Transverse colon (tissue), 4 donors: ENCODE data around the gene ZBTB7B. TPM values are rescaled to one million over a fixed set of nuclear protein-coding genes. Genes with fewer than 3 reads are reported as not detected.

ENCODE experiments used
- DNase-seq: peaks from one replicate; pipeline ENCODE4 v3.0.0-alpha.2; 2019
- H3K27ac ChIP-seq, 4 donors: fragments of 200-600 bp; sonication (generic); 2 replicates each; pipeline ENCODE4 v1.5.1; 2016 to 2018; ENCODE audit warnings: inconsistent platforms in 4 of 4
- H3K27me3 ChIP-seq: fragments of 200-600 bp; sonication (generic); 2 replicates; pipeline ENCODE4 v1.5.1; 2017; ENCODE audit warnings: inconsistent platforms
- H3K36me3 ChIP-seq, 4 donors: fragments of 200-600 bp; sonication (generic); 2 replicates each; pipeline ENCODE4 v1.5.1; 2017 to 2019; ENCODE audit warnings: inconsistent platforms in 4 of 4
- H3K4me1 ChIP-seq, 4 donors: fragments of 200-600 bp; sonication (generic); 2 replicates each; pipeline ENCODE4 v1.5.1; 2017 to 2020; ENCODE audit warnings: inconsistent platforms in 4 of 4
- H3K4me3 ChIP-seq, 4 donors: fragments of 200-600 bp; sonication (generic); 1 replicate in 1 of 4; 2 replicates in 3 of 4; pipeline versions ENCODE4 v1.5.1 to v1.6.1; 2017 to 2019; ENCODE audit warnings: inconsistent platforms in 4 of 4
- H3K9me3 ChIP-seq, 2 donors: fragments of 200-600 bp; sonication (generic); 2 replicates each; pipeline ENCODE4 v1.5.1; 2017 to 2019; ENCODE audit warnings: inconsistent platforms in 2 of 2
- CTCF ChIP-seq, 5 experiments: fragments of 200-600 bp in 3 of 5; fragments of 450-650 bp in 2 of 5; sonication (generic) in 3 of 5; IDR thresholded peaks; 1 replicate in 2 of 5; 2 replicates in 3 of 5; pipeline ENCODE4 v1.5.1; 2016 to 2017; ENCODE audit warnings: antibody characterized with exemption in 5 of 5, inconsistent platforms in 3 of 5, mild to moderate bottlenecking in 2 of 5, moderate library complexity in 1 of 5
- EP300 ChIP-seq: sonication (generic); formaldehyde crosslinking; IDR thresholded peaks from one replicate; pipeline ENCODE4 v1.6.1; 2017; ENCODE audit warnings: antibody characterized with exemption, low read depth
- POLR2A ChIP-seq: fragments of 450-650 bp; IDR thresholded peaks from one replicate; pipeline ENCODE4 v1.6.1; 2016; ENCODE audit warnings: antibody characterized with exemption, mild to moderate bottlenecking, moderate library complexity
- POLR2AphosphoS5 ChIP-seq, 3 donors: sonication (generic); formaldehyde crosslinking; IDR thresholded peaks; one replicate each; pipeline ENCODE4 v1.6.1; 2016; ENCODE audit warnings: antibody characterized with exemption in 3 of 3
- WGBS, 2 donors: methylation state at CpG; one replicate each; pipeline ENCODE4 v1.1.5; 2018; ENCODE audit warnings: low coverage in 1 of 2; 5-methylcytosine and 5-hydroxymethylcytosine counted together
- in situ Hi-C, 4 donors: fragments of 200-750 bp; cut with MboI; loops; one replicate each; pipeline versions ENCODE4 v1.15.0 to v1.15.1; 2017; ENCODE audit warnings: low sequenced_read_pairs in 3 of 4, low pct_ligation_motif_present in 1 of 4, low pct_unique_long_range_greater_than_20kb in 1 of 4
- intact Hi-C: fragments of 100-400 bp; cut with DNase I; formaldehyde crosslinking; loops from one replicate; pipeline ENCODE4 v1.15.1; 2023; ENCODE audit warnings: low total_unique reads
- total RNA-seq, 4 donors: library from RNA; depleted of rRNA; stranded (reverse); fragments of >200 nt; gene quantifications; one replicate each; pipeline ENCODE4 v1.1.0, GENCODE V29; 2016

ZBTB7B gene
- total RNA-seq, 4 donors from 2014 or later: 85.2 to 513 (median 272) TPM

GRCh38 chr1:154987326-154987725 lies 15.3 kb upstream of the ZBTB7B start:
- Histone ChIP-seq H3K9me3 (no peaks in the 10 kb centered on the region), H3K36me3 (peaks cover 0 to 9% (median 0%) of the 10 kb centered on the region in 4 donors), H3K4me3 (no peak overlapping the region), H3K27me3 (no peaks in the 10 kb centered on the region), H3K27ac (no peak overlapping the region), H3K4me1 (peaks cover 12 to 26% (median 20%) of the 10 kb centered on the region in 4 donors)
- TF ChIP-seq POLR2AphosphoS5 (IDR thresholded peaks at IDR 0.05) (no peak), POLR2A (no peak), EP300 (no peak), CTCF (IDR thresholded peaks at IDR 0.05) (no peak)
- WGBS, 2 donors: 53 to 79% methylated on average over 5 to 6 of the region's 6 CpGs
- intact Hi-C loops: no loop called here
- in situ Hi-C loops: no loop called here
- DNase-seq: no peak

GRCh38 chr1:154988058-154988954 lies 14.3 kb upstream of the ZBTB7B start:
- Histone ChIP-seq H3K36me3 (peaks cover 0 to 9% (median 0%) of the 10 kb centered on the region in 4 donors), H3K4me3 (no peak overlapping the region), H3K9me3 (no peaks in the 10 kb centered on the region), H3K27ac (no peak overlapping the region), H3K27me3 (no peaks in the 10 kb centered on the region), H3K4me1 (peaks cover 7 to 21% (median 15%) of the 10 kb centered on the region in 4 donors)
- no peak for DNase-seq
- intact Hi-C loops (no loop called here), in situ Hi-C loops (no loop called here)
- no peak for TF ChIP-seq POLR2AphosphoS5 (IDR thresholded peaks at IDR 0.05)
- no peak for TF ChIP-seq CTCF (IDR thresholded peaks at IDR 0.05)
- no peak for TF ChIP-seq EP300
- no peak for TF ChIP-seq POLR2A
- WGBS, 2 donors: 87% methylated on average over 17 of the region's 17 CpGs; no CpG with 5 or more reads in 1 of the 2 donors

- Histone ChIP-seq H3K27me3 (no peaks in the 10 kb centered on the region), H3K4me1 (peaks cover under 1 to 12% (median 6%) of the 10 kb centered on the region in 4 donors), H3K36me3 (peaks cover 0 to 9% (median 0%) of the 10 kb centered on the region in 4 donors), H3K9me3 (no peaks in the 10 kb centered on the region), H3K27ac (no peak overlapping the region), H3K4me3 (no peak overlapping the region)
- WGBS, 2 donors: 74% methylated on average over 3 of the region's 3 CpGs; no CpG with 5 or more reads in 1 of the 2 donors
- in situ Hi-C loops: no loop called here
- TF ChIP-seq EP300 (no peak), POLR2A (no peak), POLR2AphosphoS5 (IDR thresholded peaks at IDR 0.05) (peak in 1 of 3 donors; percentile 10)
- DNase-seq: no peak
- intact Hi-C loops: no loop called here
These were observed 13.3 kb upstream of the ZBTB7B start for GRCh38 chr1:154989195-154989860.

- H3K9me3 ChIP-seq: no peaks in the 10 kb centered on the region
- H3K4me3 ChIP-seq: no peak overlapping the region
- no peak for TF ChIP-seq EP300
- no peak for TF ChIP-seq POLR2A
- no peak for TF ChIP-seq CTCF (IDR thresholded peaks at IDR 0.05)
- TF ChIP-seq POLR2AphosphoS5 (IDR thresholded peaks at IDR 0.05): no peak
- H3K27me3 ChIP-seq: no peaks in the 10 kb centered on the region
- intact Hi-C loops (no loop called here), in situ Hi-C loops (no loop called here)
- peaks cover 0 to 8% (median 4%) of the 10 kb centered on the region in 4 donors for H3K4me1 ChIP-seq
- WGBS, 2 donors: 91% methylated on average over 7 of the region's 8 CpGs; no CpG with 5 or more reads in 1 of the 2 donors
- no peak overlapping the region for H3K27ac ChIP-seq
- H3K36me3 ChIP-seq: peaks cover 0 to 9% (median 0%) of the 10 kb centered on the region in 4 donors
- no peak for DNase-seq
These were observed 12.3 kb upstream of the ZBTB7B start for GRCh38 chr1:154990276-154990675.
